Erythroblast (primary cell): ENCODE measurements around the gene ADCY4.
A peak's percentile ranks its signal among the peaks of the same experiment; 100 is the strongest.
"Not testable (repeated sequence)": the region's sequence is repeated elsewhere in the genome, so short reads cannot be mapped to it uniquely, and the experiment has no call there.

ENCODE experiments used
- DNase-seq, 2 experiments: peaks; one replicate each; lab custom pipeline; 2025; lab: John Stamatoyannopoulos, UW
- GATA1 ChIP-seq: IDR thresholded peaks from 2 replicates; pipeline ENCODE4 v1.6.1; 2011; ENCODE audit warnings: low read depth, mild to moderate bottlenecking, control low read depth, low read length, moderate library complexity
- POLR2A ChIP-seq: IDR thresholded peaks from 2 replicates; pipeline ENCODE4 v1.6.1; 2011; ENCODE audit warnings: mild to moderate bottlenecking, low read length

Gene ADCY4

DNA sequence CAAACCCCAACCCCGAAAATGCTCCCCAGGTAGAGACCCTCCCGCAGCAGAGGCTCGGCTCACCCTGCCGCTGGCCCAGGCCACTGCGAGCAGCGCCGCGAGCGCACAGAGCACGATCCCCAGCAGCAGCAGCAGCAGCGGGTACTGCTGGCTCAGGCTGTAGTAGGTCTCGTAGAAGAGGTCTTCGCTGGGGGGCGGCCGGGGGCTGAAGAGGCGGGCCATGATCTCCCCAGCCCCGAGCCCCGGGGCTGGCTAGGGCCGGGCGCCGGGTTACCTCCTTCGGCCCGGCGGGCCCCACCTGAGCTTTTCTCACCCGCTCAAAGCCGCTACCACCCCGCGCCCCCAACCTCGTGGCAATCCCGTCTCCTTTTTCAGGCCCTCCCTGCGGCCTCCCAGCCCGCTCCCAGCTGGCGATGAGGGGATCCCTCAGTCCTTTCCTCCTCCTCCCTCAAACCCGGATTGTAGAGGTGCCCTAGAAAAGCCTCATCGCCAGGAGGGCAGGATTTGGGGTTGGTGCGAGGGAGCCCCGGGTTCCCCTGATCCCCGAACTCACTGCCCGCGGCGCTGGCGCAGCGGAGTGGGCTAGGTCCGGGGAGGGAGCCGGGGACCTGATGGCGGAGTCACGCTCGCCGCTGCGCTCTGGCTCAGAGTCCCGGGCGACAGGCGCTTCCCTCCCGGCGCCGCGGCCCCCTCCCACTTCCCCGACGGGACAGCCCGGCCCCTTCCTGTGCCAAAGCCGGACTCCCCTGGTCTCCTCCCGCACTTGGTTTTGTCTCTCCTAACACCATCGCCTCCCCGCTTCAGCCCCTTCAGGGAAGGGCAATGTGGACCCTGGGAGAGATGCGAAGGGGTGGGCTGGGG is at the start of gene ADCY4:
TSS of gene ADCY4 (minus strand) at position 641 of the 861 bp plus-strand sequence. CDS start at position 222, 419 bp downstream.
- DNase-seq, result no peak
- TF ChIP-seq GATA1 (no peak), POLR2A (no peak)

DNA sequence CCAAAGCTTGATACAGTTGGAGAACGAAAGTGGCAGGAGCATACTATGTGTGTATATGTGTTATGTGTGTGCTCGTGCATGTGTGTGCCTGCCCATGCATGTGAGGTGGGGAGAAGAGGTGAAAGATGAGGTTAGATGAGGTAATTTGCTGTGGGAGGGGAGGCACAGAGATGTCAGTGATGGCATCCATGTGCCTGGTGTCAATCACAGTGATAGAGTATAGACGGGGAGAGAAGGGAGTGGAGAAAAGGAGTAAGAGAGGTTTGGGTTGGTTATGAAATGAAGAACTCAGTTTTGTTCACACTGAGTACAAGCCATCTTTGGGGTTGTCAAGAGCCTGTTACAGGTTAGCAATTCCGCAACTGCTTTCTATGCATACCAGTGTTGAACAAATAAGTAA is 49.3 kb upstream of the ADCY4 start:
- TF ChIP-seq GATA1 (no peak), POLR2A (no peak)
- no peak for DNase-seq

DNA sequence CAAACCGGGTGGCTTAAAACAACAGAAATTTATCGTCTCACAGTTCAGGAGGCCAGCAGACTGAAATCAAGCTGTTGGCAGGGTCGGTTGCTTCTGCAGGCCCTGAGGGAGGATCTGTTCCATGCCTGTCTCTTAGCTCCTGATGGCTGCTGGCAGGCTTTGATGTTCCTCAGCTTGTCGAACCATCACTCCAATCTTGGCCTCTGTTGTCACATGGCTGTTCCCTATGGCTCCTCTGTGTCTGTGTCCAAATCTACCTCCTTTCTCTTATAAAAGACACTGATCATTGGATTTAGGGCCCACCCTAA is 47.1 kb upstream of the ADCY4 start:
- no peak for DNase-seq
- TF ChIP-seq POLR2A, result no peak
- TF ChIP-seq GATA1, result no peak

DNA sequence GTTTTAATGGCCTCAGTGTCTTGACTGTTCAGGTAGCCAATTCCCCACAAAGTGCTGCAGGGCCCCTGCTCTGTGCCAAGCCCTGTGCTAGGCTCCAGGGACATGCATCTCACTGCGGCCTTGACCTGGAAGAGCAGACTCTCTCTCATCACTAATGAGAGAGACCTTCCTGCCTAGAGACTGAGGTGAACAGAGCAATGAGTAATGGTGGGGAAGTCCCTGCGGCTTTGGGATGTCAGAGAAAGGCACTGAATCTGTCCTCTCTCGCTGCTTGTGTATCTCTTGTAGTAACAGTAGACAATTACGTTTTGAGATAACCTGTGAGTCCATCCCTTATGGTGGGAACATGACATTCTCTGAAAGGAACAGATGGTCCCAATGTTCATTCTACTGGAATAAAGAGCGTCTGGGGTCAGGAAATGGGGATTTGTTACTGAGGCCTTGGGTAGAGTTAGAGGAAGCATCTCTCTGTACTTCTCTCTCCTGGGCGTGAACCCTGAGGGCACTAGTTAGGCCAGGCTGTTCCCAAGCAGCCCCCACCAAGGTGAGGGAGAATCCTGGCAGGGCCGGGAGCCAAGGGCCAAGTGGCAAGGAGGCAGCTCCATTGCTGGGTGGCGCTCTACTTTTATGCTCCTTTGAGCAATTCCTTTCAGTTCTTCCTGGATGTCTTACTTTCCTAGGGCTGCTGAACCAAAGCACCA is 46.6 kb upstream of the ADCY4 start:
- no peak for TF ChIP-seq GATA1
- TF ChIP-seq POLR2A, result no peak
- no peak for DNase-seq

DNA sequence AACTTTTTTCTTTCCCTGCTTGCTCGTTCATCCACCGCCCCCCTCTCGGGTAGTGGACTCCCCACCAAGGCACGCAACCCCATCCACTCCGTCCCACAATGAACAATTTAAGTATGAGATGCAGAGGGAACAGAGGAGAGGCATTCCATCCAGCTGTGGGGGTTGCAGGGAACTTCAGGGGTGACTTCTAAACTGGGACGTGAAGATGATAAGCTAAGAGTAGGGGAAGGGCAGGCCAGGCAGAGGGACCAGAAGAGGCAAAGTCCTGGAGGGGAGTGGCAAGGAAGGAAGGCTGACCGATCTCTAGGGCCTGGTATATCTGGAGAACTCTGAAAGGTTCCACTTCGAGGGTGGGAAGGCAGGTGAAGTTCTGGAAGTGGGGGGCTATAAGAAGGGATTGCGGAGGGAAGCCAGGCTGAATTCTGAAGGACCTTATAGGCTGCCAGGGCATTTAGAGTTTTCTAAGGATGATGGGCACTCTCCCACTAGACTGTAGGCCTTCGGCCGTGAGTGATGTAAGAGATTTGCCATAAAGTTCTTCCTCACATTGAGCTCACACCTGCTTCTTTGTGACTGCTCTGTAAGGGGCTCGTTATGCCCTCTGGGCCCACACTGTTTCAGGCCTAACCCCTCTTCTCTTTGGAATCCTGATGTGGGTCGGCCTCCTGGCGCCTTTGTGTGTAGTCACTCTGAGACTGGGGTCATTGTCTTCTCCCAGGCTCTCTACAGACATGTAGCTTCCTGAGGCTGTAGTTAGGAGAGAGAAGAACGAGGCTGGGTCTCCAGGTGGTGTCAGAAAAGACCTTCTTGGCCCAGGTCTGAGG is 45.2 kb upstream of the ADCY4 start:
- DNase-seq, result no peak
- TF ChIP-seq POLR2A (no peak), GATA1 (no peak)

DNA sequence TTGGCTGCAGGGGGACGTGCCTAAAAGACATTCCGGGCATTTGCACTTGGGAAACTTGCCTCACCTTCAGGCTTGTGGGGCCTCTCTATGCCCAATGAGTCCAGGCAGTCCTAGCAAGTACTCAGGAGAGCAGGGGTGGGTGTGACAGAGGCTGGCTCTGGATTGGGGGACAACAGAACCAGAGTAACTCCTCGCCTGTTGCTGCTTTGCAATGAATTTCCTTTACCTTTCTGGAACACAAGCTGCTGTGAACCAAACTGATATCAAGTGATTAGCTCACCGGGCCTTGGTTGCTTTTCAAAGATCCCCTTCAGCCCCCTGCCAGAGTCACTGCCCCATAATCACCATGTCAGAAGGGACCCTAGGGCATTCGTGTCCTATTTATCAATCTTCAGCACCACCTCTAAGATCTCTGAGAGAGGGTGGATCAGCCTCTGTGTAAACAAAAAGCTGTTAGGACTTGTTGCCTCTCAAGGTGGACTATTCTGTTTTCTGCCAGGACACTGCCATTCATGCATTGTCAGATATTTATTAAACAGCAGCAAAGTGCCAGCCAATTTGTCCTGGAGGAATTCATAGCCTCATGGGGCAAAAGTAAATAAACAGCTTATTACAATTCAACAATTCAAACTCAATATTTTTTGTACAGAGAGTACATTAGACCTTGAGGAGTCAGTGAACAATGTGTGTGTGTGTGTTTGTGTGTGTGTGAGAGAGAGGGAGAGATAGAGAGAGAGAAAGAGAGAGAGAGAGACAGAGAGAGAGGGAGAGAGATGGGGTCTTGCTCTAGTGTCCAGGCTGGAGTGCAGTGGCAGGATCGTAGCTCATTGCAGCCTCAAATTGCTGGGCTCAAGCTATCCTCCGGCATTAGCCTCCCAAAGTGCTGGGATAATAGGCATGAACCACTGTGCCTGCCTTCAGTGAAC is 44.4 kb upstream of the ADCY4 start:
- no peak for DNase-seq
- TF ChIP-seq GATA1, result no peak
- TF ChIP-seq POLR2A, result no peak

DNA sequence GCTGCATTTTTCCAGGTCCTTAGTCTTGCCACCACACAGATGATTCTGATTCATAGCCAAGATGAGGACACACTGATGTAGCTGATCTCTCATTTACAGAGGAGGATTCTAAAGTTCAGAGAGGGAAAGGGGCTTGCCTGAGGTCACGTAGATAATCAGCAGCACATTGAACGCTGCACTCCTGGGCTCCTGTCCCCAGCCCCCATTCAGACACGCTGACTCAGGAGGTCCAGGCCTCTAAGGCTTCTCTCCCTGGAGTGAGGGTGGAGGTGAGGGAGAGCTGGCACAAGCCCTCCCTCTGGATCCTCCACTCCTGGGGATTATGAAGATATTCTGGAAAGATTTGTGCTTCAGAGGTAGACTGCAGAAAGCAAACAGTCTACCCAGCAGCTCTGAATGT is 43.5 kb upstream of the ADCY4 start:
- DNase-seq, result no peak
- no peak for TF ChIP-seq GATA1
- no peak for TF ChIP-seq POLR2A

DNA sequence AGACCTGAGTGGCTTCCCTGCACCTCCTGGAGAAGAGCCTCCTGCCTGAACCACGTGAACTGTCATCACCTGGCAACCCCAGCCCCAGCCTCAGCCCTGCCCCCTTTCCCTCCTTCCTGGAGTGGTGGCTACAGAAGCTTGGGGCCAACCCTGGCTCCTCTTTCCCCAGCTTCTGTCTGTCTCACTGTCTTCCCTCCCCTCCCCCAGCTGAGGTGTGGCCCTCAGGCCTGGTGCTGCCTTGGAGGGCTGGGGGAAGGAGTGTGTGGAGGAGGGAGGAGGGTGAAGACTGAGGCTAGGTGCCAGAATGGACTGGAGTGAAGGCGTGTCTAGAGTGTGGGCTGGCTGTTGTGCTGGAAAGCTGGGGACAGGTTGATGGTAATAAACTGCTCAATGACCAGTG is 42.8 kb upstream of the ADCY4 start:
- peak in 1 of 2 experiments; percentile 15 for DNase-seq
- TF ChIP-seq POLR2A (no peak), GATA1 (no peak)

DNA sequence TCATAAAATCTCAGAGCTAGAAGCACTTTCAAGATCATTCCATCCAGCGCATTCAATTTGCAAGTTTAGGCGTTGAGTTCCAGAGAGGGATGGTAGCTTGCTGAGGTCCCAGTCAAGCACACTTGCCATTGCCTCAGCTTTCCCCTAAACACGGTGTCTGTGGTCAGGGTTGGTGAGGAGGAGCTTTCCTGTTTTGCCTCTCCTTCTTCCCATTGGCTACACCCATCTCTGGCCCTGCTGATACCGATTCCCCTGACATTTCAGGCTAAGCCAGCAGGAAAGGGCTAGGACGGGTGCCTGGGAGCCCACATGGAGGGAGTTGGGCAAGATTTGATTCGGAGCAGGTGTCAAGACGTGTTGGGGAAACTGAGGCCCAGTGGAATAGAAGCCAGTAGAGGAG is 42.3 kb upstream of the ADCY4 start:
- DNase-seq, result no peak
- TF ChIP-seq GATA1 (no peak), POLR2A (no peak)

DNA sequence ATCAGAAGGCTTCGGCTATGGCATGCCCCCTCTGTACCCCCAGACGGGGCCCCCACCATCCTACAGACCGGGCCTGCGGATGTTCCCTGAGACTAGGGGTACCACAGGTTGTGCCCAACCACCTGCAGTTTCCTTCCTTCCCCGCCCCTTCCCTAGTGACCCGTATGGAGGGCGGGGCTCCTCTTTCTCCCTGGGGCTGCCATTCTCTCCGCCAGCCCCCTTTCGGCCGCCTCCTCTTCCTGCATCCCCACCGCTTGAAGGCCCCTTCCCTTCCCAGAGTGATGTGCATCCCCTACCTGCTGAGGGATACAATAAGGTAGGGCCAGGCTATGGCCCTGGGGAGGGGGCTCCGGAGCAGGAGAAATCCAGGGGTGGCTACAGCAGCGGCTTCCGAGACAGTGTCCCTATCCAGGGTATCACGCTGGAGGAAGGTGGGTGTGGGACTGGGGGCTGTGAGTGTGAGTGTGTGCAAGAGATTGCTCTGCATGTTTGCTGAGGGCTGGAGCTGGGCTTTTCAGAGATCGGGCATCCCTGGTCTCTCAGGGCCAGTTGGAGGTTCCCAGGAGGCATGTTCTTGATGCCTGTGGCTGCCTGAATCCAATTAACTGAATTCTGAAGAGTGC is 41.7 kb upstream of the ADCY4 start:
- DNase-seq, result no peak
- TF ChIP-seq POLR2A, result no peak
- TF ChIP-seq GATA1, result no peak

DNA sequence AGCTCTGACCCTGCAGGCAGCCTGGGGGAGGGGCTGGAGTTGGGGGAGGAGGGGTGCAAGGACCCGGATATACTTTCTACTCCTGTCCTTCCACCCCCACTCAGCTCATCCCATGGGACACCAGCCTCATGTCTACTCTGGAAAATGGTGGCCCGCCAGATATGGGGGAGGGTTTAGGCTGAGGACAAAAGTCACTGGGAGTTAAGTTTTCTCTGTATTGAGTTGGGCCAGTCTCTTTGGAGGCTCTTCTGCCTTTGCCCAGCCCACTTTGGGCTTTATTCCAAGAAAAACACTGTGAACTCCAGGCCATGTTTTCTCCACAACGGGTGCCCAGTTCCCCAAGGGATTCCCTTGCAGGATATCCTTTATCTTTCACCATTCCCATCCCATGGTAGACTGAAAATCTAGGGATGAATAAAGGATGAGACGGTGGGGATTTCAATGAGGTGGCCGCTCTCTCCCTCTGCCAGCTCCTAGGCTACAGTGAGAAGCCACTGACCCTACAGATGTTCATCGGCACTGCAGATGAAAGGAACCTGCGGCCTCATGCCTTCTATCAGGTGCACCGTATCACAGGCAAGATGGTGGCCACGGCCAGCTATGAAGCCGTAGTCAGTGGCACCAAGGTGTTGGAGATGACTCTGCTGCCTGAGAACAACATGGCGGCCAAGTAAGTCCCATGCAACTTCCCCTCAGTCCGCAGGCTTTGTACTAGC is 38.0 kb upstream of the ADCY4 start:
- no peak for DNase-seq
- TF ChIP-seq GATA1 (no peak), POLR2A (no peak)

DNA sequence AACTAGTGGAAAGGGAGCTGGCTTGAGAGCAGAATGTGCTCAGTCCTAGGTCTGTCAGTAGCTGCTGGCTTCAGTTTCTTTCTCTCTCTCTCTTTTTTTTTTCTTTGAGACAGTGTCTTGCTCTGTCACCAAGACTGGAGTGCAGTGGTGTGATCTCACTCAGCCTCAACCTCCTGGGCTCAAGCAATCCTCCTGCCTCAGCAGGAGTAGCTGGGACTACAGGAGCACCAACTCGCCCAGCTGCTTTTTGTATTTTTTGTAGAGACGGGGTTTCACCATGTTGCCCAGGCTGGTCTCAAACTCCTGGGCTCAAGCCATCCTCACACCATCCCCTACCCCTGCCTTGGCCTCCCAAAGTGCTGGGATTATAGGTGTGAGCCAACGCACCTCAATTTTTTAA is 36.7 kb upstream of the ADCY4 start:
- not testable (repeated sequence) for DNase-seq

DNA sequence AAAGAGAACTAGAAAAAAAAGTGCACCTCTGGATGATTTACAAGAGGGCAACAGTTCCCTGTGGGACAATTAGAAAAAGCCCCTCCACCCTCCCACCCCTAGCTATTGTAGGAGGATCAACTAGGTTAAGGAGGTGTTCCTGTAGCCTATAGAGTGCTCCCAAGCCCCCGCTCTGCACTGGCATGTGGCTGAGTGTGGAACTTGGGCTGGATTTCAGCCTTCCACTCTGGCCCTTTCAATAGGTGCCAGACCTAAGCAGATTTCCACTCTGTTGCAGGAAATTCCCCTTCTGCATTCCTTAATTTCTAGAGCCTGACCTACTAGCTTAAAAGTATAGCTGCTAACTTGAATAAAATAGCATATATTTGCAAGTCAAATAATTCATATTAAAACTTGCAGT is 35.9 kb upstream of the ADCY4 start:
- no peak for DNase-seq
- TF ChIP-seq GATA1 (no peak), POLR2A (no peak)
